NAMALWA (cell line): Measurements from ENCODE around the gene PPFIA1.
"Not testable (repeated sequence)": the region's sequence is repeated elsewhere in the genome, so short reads cannot be mapped to it uniquely, and the experiment has no call there.

Experiments used
- DNase-seq: peaks from one replicate; pipeline ENCODE4 v3.0.0-alpha.2; 2015; ENCODE audit warnings: low spot score

The PPFIA1 gene

DNA sequence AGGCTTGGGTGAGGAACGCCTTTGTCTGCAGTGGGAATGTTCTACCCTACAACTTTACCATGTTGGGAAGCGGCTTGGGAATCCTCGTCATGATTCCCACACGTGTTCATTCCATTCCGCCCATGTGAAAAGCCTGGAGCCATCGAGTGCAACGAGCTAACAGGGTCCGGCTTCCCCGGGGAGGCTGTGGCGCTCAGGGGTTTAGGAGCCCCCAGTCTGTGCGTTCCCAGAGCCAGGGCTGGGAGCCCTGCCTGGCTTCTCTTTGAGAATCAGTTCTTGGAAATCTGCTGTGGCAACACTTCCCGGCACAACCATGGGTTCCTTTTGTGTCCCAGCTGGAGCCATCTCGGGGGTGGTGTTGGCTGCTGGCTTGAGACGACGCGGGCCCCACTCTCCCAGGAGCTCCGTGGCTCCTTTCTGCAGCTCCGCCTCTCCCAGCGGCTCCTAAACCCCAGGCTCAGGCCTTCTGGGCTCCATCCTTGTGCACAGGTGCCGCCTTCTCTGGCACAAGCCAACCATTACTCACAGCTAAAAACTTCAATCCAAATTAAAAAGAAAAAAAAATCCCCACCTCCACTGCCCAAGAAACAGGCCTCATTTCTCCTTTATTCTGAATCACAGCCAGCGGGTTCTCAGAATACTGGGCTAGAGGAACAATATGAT, 18.7 kb upstream of the PPFIA1 start:
- no peak for DNase-seq

GRCh38 chr11:70252844-70253243, 17.6 kb upstream of the PPFIA1 start:
- DNase-seq: no peak

DNA sequence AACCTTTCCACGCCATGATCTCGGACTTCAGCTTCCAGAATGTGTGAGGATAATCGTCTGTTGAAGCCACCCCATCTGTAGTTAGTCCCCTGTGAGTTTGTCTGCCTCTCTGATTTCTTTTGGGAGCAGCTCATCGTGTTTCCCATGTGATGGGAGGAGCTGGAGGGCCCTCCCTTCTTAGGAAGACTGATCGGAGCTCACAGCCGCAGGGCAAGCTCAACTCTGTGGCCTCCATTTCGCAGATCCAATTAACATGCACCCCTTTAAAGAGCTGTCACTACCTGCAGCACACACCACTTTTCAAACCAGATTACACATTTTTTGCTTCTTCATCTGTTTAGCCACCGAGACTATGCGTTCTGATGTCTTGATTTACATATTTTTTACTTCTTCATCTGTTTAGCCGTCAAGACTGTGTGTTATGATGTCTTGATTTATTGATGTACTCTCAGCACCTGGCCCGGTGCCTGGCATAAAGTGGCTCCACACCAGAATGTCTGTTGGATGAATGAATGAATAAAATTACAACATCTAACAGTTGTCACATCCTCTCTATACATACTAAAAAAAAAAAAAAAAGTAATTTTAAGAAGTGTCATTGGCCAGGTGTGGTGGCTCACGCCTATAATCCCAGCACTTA, 14.9 kb upstream of the PPFIA1 start:
- no peak for DNase-seq

DNA sequence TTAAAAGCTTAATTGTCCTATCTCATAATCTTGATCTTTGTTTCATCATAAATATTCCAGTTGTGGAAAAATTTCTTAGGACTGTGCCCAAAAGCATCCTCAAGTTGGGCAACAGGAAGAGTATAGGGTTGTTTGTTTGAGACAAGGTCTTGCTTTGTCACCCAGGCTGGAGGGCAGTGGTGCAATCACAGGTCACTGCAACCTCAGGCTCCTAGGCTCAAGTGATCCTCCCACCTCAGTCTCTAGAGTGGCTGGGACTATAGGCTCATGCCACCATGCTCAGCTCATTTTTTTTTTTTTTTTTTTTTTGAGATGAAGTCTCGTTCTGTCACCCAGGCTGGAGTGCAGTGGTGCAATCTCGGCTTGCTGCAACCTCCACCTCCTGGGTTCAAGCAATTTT, 11.4 kb upstream of the PPFIA1 start:
- DNase-seq: not testable (repeated sequence)

DNA sequence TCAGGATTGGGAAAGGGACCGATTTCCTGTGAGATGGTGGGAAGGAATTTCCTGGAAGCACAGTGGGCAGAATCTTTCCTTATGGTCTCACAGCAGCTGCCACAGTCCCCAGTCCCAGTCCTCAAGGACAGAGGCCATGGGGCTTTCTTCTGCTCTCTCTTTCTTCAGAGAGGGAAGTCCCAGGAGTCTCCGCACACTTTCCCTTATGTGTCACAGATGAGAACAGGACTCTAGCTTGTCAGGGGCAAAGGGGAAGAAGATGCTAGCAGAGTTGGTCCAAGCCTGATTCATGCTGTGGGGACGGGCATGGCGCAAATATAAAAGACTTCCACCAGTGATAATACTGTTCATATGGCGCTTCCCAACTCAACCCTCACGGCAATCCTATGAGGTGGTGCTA, 7.5 kb upstream of the PPFIA1 start:
- no peak for DNase-seq

- no peak for DNase-seq
These were observed 7.1 kb upstream of the PPFIA1 start for GRCh38 chr11:70263363-70263762.

DNA sequence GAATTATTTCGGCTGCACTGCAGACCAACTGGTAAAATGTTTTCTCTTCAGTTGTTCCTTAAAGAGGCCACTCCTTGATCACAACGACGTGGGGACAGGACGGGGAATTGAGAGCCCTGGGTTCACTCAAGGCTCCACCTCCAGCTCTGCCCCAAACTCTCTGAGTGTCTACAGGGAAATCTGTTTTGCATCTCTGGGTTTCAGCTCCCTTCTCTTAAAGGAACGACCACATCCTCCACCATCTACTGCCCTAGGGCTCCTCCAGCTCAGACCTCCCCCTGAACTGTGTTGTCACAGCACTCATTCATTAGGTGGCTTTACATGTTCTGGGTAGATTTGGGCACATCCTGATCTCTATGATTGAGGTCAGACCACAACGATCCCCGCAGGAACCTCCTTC, 5.1 kb upstream of the PPFIA1 start:
- no peak for DNase-seq

GRCh38 chr11:70267405-70267950, 3.0 kb upstream of the PPFIA1 start:
- DNase-seq: no peak

- DNase-seq: no peak
These were observed 2.0 kb upstream of the PPFIA1 start for GRCh38 chr11:70268526-70268925.

- DNase-seq: peak; percentile 54
These were observed 573 bp downstream of the PPFIA1 start for GRCh38 chr11:70270877-70271648.

DNA sequence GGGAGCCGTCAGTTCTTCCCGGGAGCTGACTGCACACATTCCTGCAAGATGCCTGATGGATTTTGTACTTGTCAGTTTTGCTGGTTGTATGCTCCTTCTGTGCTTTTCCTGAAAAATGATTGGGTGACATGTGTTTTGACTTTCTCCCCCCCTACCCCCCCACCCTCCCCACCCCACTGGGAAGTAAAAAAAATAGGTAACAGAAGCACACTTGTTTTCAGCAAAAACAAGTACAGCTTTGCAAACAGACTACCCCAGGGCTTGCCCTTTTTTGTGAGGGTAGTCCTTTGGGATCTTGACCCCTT, 1.1 kb downstream of the PPFIA1 start:
- no peak for DNase-seq

DNA sequence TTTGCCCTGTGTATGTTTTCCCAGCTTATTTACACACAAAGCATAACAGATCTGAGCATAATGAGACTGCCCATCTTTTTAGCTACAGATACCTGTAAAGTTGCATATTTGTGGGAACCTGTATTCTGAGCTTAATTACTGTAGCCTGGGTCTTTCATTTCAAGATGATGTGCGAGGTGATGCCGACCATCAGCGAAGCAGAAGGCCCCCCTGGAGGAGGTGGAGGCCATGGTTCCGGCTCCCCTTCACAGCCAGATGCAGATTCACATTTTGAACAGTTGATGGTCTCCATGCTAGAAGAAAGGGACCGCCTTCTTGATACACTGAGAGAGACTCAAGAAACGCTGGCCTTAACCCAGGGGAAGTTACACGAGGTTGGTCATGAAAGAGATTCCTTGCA, 1.5 kb downstream of the PPFIA1 start:
- no peak for DNase-seq

DNA sequence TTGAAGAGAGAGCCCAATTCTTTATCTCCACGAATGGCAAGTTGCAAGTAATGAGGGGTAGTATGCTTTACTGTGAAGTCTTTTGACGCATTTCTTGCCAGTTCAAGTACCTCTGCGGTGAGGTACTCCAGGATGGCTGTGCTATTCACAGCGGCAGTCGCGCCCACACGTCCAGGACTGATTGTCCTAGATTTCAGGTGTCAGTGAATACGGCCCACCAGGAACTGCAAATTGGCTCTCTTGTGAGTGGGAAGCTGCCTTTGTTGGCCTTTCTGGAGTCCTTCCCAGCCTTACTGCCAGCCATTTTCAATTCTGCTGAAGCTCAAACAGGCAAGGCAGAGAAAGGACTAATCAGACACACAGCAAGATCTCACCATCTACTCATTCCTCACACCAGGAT, 8.5 kb downstream of the PPFIA1 start:
- DNase-seq: no peak

- DNase-seq: no peak
These were observed 10.7 kb downstream of the PPFIA1 start for GRCh38 chr11:70281156-70281609.

DNA sequence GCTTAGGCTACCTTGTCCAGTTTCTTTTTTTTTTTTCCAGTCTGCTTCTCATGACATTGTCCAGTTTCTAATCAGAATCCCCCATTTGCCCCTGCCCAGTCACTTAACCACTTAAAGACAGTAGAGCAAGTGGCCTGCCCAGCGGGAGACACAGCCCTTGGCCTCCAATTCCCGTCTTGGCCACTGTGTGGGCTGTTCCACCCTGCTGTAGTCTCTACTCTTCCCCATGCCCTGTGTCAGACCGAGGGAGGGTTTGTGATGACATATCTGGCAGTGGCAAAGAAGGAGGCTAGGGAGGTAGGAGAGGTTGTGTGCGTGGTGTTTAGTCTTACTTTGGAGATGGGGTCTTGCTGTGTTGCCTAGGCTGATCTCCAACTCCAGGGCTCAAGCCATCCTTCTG, 11.5 kb downstream of the PPFIA1 start:
- no peak for DNase-seq

- DNase-seq: no peak
These were observed 18.2 kb downstream of the PPFIA1 start for GRCh38 chr11:70288721-70289120.

- DNase-seq: no peak
These were observed 19.1 kb downstream of the PPFIA1 start for GRCh38 chr11:70289582-70289981.

DNA sequence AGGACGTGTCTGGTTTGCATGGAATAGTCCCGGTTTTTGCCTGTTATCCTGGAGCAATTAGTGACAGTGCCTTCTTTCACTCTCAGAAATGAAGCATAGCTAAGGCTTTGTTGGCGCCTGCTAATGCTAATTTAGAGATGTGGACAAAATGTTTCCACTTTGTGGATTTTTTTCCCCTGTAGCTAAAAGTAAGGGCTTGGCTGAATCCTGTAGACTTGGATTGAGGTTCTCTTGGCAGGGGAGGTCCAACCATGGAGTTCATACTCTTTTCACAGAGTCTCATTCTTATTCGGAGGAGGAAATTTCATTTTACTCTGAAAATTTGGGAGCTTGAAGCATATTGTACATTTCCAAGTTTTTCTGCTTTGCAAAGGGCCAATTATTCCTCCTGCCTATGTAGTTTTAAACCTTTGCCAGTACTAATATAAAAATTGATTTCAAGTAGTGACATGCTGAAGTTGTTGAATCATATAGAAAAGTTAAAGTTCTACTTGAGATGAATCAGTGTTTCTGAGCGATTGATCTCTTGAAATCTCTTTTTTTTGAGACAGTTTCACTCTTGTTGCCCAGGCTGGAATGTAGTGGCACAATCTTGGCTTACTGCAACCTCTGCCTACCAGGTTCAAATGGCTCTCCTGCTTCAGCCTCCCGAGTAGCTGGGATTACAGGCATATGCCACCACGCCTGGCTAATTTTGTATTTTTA, 20.0 kb downstream of the PPFIA1 start:
- no peak for DNase-seq

- DNase-seq: no peak
These were observed 21.7 kb downstream of the PPFIA1 start for GRCh38 chr11:70292166-70292565.

DNA sequence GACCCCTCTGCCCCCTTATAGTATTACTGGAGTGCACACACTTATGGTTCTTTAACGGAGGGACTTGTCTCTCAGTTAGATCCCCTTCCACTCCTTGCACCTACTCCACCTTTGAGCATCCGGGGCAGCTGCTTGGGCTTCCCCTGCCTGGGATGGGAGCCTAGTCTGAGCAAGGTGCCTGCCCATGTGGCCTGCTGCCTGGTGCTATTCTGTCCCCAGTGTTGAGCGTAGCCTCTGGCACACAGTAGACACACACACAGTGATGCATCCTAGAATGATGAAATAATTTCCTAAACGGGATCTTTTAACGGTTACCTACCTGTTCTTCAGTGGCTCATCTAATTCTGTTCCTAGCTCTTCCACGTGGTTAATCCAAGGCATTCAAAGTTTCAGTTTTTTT, 22.4 kb downstream of the PPFIA1 start:
- DNase-seq: no peak

DNA sequence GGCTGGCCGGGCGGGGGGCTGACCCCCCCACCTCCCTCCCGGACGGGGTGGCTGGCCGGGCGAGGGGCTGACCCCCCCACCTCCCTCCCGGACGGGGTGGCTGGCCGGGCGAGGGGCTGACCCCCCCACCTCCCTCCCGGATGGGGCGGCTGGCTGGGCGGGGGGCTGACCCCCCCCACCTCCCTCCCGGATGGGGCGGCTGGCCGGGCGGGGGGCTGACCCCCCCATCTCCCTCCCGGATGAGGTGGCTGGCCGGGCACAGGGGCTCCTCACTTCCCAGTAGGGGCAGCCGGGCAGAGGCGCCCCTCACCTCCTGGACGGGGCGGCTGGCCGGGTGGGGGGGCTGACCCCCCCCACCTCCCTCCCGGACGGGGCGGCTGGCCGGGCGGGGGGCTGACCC, 24.7 kb downstream of the PPFIA1 start:
- DNase-seq: not testable (repeated sequence)

GRCh38 chr11:70296681-70297080, 26.2 kb downstream of the PPFIA1 start:
- no peak for DNase-seq

DNA sequence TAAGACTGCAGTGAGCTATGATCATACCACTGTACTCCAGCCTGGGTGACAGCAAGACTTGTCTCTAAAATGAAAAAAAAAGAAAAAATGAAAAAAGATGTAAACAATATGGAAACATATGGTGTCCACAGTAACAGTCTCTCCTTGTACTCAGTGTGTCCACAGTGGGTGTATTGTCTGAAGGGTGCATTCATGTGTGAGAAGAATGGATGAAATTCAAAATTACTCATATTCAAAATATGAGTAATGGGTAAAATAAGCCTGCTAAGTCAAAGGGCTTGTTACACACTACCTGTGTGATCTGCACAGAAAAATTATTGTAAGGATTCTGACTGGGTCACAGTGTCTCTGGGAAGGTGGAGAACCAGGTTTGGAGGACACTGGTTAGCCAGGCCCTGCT, 26.9 kb downstream of the PPFIA1 start:
- no peak for DNase-seq
